LHCN-M2 (cell line): ENCODE results near the gene CLRN3. TPM values are rescaled to one million over a fixed set of nuclear protein-coding genes. Genes with fewer than 3 reads are reported as not detected.

Experiments
- DNase-seq: peaks from one replicate; pipeline ENCODE4 v3.0.0-alpha.2; 2012; ENCODE audit warnings: low read depth
- total RNA-seq: library from RNA; depleted of rRNA; stranded (reverse); fragments of >200 nt; gene quantifications from 2 replicates; pipeline ENCODE4 v1.2.3, GENCODE V29; 2014; rRNA removed

CLRN3 gene
- total RNA-seq, 1 experiment from 2014 or later, result not detected

DNA sequence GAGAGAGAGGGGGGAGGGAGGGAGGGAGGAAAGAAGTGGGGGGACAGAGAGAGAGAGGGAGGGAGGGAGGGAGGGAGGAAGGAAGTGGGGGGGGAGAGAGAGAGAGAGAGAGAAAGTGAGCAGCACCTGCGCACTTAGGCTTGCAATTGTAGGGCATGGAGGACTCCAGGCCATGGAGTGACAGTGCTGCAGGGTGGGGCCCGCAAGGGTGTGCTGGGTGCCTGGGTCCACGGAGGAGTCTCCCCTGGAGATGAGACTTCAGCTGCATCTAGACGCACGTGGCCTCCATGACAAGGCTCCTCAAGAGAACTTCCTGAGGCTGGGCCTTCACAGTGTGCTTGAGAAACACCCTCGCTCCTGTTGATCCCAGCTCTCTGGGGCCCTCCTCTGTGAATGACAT is 44.5 kb downstream of the CLRN3 start:
- no peak for DNase-seq

DNA sequence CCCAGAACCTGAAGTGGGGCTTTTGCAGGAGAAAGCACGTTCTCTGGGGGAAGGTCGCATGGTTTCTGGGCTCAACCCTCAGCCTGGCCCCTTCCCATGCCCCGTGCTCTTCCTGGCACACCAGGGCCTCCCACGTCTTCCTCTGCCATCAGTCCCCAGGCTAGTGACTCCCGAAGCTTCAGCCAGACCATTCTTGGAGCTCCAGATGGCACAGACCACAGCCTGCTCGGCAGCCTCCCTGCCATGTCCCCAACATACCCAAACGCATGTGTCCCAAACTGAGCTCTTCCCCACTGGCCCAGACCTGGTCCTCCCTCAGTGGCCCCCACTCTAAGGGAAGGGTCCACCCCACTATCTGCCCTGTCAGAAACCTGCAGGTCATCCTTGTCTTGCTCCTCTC is 47.0 kb downstream of the CLRN3 start:
- no peak for DNase-seq

DNA sequence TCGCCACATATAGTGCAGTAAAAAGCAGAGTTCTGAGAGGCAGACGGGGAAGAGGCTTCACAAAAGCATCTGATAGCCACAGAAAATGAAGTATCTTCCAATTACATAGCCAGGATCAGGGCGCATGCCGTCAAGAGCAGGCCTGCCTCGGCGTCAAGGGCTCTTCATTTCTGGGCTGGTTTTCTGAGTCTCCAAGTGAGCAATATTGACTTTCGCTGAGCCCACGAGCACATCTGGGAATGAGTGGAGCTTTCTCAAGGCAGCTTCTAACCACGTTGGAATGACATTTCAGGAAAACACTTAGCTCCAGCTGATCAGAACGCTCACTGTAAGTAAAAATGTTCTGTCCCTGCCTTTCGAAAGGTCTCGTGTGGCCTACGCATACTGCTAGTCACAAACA is 51.9 kb downstream of the CLRN3 start:
- DNase-seq, result no peak

- DNase-seq, result no peak
Measured at GRCh38 chr10:127836966-127837365, 55.8 kb downstream of the CLRN3 start.

DNA sequence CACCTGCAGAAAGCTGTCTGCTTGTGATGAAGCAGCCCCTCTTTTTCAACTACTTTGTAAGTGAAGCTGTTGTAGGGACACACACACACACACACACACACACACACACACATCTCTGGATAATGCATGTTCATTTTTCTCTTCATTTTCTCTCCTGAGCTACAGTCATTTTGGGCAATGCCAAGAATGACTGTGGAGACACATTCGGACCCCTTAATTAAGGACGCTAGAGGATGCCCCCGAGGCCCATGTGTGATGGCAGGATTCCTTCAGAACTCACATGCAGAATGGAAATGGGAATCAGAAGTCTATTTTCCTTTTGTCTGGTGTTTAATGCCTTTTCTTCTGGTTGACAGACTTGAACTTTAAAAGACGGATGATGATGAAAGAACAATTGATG is 56.6 kb downstream of the CLRN3 start:
- DNase-seq, result no peak

GRCh38 chr10:127834791-127835190 is 58.0 kb downstream of the CLRN3 start:
- DNase-seq, result no peak

DNA sequence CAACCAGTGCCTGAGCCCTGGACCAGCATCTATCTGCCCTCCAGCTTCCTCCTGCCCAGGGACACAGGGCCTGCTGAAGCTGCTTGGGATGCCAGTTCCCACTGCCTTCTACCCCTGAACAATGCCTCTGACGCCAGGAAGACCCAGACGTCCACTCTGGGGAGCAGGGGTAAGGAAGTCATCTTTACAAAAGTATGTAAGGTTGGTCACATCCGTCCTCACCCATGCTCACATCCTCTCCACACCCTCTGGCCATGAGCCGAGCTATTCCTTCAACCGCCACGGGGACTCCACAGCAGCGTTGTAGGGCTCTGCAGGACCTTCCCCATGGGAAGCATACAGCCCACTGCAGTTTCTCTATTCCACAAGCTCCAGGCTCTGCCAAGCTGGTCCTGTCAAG is 58.5 kb downstream of the CLRN3 start:
- DNase-seq, result no peak

DNA sequence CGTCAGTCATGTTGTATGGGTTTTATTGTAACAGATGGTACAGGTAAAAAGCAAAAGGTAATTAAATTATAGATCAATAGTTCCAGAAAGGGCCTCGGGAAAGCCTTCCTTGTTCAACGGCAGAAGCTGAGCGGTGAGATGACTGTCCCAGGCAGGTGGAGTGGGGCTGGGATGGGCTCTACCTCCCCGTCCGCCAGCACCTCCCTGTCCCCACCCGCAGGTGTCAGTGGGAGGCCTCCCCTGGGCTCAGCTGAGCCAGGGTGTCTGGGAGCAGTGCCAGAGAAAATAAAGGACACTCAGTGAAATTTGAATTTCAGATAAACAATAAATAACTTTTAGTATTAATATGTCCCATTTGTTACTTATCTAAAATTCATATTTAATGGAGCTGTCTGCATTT is 58.9 kb downstream of the CLRN3 start:
- DNase-seq, result no peak

DNA sequence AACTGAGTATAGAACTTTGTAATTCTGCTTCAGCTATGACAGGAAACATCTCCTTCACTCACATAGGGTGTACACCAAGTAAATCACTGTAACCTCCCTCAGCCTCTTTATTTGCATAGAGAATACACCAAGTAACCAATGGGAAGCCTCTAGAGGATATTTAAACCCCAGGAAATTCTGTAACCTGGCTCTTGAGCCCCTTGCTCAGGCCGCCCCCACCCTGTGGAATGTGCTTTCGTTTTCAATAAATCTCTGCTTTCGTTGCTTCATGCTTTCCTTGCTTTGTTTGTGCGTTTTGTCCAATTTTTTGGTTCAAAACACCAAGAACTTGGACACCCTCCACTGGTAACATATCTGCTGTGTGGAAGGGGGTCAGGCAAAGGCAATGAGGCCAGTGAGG is 60.2 kb downstream of the CLRN3 start:
- peak; percentile 13 for DNase-seq

DNA sequence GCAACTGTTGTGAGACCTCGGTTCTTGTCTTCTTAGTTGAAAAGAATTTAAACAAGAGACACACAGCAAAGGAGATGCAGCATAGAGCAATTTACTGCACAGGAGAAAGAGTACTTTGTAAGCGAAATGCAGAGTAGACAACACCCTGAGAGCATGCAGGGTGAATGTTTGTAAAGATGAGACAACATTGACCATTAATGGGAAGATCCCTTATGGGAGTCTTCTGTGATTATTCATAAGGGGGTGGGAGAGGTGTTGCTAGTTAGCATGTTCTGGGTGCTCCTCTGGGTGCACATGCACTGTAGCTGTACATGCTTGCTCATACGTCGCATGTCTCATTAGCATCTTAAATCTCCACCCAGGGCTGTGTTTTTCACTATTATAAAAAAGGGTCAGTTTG is 62.3 kb downstream of the CLRN3 start:
- no peak for DNase-seq

Other genes starting within 250 kb of the CLRN3 start
- not detected in 2 replicates for gene FOXI2, start 155.8 kb downstream of the CLRN3 start, total RNA-seq
- 5.2 and 6.8 TPM in 2 replicates for gene PTPRE, start 14.2 kb upstream of the CLRN3 start, total RNA-seq
- 54.4 and 87.8 TPM in 2 replicates for gene MKI67, start 233.5 kb upstream of the CLRN3 start, total RNA-seq